Dermis blood vessel endothelial cell (primary cell): Measurements from ENCODE around the gene ZFHX3. TPM values are rescaled to one million over a fixed set of nuclear protein-coding genes. Genes with fewer than 3 reads are reported as not detected.
A peak's percentile ranks its signal among the peaks of the same experiment; 100 is the strongest.

Experiments used
- DNase-seq: peaks from one replicate; pipeline ENCODE4 v3.0.0; 2010
- total RNA-seq: library from RNA; depleted of rRNA; stranded (reverse); fragments of >200 nt; gene quantifications from 2 replicates; pipeline ENCODE4 v1.2.3, GENCODE V29; 2014

The ZFHX3 gene
- total RNA-seq, 1 donor from 2014 or later, result 5.6 TPM

- no peak for DNase-seq
These were observed 122.8 kb downstream of the ZFHX3 start for GRCh38 chr16:72924927-72925630.

DNA sequence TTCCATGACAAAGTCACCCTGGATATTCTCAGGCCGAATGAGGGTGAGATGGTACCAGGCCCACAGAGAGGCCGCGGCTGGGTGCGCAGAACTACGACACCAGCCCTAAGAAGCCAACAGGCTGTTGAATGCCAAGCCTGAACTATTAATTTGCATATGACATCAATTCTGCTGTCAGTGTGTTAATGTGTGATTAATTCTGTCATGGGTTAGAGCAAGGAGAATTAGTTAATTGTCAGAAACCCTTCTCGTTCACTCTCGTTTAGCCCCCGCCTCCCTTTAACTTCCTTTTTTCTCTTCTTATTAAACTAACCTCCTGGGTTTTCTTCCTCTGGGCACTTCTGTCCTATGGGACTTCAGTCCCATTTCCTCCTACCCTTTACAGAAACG lies 123.4 kb downstream of the ZFHX3 start:
- DNase-seq, result no peak

DNA sequence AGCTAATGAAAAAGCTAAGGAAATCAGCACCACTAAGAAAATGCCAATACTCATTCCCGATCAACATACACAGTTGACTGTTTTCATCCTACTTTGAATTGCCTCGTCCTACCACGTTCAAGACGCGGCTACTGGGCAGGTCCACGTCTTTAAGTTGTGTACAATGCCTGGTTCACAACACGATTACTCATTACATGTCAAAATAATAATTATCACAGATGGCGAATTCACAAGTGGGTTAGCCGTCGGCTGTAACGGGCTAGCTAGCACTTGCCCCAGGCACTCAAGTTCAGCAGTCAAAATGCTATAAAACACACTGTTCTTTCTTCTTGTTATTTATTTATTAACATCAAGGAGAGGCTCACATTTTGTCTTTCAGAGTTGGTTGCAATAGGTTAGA lies 124.2 kb downstream of the ZFHX3 start:
- DNase-seq, result no peak

DNA sequence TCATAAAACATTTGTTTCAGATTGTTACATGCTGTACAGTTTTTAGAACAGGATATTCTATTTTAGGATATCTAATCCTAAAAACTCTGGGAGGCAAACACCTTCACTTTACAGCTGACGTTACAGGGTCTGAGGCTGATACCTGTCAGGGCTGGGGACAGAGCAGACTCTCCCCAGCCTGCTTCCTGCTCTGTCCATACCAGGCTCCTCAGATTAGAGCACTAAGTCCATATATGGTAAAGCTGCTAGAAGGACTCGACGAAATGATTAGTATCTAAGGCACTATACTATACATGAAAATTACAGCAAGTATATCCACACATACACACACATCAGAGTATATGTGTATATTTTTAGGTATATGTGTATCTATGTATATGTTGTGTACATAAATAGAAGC lies 125.2 kb downstream of the ZFHX3 start:
- DNase-seq, result no peak

- DNase-seq, result no peak
These were observed 126.3 kb downstream of the ZFHX3 start for GRCh38 chr16:72921620-72922019.

- DNase-seq, result no peak
These were observed 126.8 kb downstream of the ZFHX3 start for GRCh38 chr16:72921106-72921505.

- no peak for DNase-seq
These were observed 130.9 kb downstream of the ZFHX3 start for GRCh38 chr16:72917051-72917450.

DNA sequence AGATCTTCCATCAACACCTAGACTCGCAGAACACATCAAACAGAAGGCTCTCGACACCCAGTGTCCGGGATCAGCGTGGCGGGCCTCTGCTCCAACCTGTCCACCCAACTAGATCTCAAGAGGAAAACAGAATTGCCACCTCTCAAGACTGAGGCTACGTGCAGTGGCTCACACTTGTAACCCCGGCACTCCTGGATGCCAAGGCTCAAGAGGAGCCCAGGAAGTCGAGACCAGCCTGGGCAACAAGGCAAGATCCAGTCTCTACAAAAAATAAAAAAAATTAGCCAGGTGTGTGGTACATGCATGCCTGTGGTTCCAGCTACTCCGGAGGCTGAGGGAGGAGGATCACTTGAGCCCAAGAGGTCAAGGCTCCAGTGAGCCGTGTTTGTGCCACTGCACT lies 132.6 kb downstream of the ZFHX3 start:
- no peak for DNase-seq

DNA sequence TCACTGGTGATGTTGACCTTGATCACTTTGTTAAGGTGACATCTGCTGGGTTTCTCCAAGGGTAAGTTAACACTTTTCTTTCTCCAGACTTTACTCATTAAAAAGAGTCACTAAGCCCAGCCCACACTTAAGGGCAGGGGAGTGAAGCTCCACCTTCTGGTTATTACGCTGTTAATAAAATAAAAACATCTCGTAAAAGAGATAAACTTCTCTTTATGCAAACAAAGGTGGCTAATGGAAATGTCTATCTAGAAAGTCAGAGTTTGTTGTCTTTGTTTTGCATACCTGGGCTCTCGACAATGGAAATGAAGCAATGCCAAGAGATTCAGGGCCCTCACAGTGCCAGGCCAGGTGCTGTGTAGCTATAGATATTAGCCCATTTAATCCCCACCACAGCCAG lies 134.4 kb downstream of the ZFHX3 start:
- no peak for DNase-seq

GRCh38 chr16:72911971-72912370 lies 136.0 kb downstream of the ZFHX3 start:
- no peak for DNase-seq

- no peak for DNase-seq
These were observed 137.1 kb downstream of the ZFHX3 start for GRCh38 chr16:72910875-72911274.

DNA sequence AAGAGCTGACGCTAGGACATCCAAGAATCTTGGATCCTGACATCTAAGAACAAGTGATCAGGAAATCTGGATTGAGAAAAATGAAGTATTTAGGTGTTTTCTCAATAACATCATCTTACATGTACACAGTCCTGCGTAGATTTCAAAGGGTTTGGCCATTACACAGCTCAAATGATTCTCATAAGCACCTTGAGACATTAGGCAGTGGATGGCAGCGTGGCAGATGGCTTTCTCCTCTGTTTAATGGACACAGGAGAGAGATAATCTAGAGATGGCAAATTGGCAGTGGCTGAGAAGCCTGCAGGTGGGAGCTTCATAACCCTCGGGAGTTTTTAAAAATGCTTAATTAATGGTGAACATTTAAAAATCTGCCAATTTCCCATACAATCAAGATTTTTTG lies 137.5 kb downstream of the ZFHX3 start:
- DNase-seq, result no peak

GRCh38 chr16:72909196-72909595 lies 138.7 kb downstream of the ZFHX3 start:
- DNase-seq, result no peak

DNA sequence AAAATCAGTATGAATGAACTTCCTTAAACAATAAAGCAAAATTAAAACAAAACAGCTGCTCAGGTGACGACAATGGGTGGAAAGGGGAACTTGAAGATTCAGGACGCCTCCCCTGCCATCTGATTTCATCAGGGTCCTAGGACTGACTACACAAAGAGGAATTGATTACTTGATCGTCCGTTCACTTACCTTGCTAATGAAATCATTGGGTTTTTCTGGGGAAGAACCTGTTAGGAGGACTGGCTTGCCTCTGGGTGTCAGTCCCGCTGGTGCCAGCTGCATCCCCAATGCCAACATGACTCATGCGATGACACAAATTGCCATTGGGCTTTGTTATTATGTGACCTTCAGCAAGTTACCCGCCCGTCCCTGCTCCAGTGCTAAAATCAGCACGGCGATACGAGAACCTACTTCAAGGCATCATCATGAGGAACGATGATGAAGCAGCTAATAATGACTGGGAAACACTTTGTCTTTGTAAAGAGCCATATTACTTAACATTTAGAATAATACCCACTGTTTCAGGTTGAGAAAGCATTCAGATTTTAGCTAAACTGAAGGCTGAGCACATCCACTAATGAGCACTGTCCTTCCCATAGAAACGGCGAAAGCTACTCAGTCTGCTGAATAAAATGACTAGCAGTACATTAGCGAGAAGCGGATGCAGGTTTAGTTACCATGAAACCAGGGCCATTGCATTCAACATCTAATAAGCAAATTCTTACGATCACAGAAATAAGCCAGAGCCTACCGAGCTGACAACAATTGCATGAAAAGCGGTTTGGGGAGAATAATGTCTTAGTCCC lies 139.4 kb downstream of the ZFHX3 start:
- no peak for DNase-seq

DNA sequence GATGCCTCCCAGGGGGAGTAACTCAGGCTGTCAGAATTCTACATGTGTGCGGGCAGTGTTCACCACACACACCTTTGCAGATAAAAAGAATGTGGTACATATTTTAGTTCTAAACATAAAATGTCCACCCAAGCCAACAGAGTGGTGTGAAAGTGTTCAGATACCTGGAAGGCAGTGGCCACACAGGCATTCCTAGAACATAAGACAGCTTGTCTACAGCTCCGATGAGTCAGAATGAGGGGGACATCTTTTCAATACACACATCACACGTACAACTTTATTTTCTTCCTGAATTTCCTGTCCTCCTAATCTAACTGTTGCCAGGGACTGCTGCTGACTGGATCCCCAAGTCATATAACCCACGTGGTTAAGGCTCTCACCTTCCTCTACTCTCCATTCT lies 142.3 kb downstream of the ZFHX3 start:
- DNase-seq, result peak; percentile 27

- no peak for DNase-seq
These were observed 144.8 kb downstream of the ZFHX3 start for GRCh38 chr16:72903176-72903575.

GRCh38 chr16:72902206-72902605 lies 145.7 kb downstream of the ZFHX3 start:
- DNase-seq, result no peak

GRCh38 chr16:72901000-72901627 lies 146.8 kb downstream of the ZFHX3 start:
- DNase-seq, result no peak

DNA sequence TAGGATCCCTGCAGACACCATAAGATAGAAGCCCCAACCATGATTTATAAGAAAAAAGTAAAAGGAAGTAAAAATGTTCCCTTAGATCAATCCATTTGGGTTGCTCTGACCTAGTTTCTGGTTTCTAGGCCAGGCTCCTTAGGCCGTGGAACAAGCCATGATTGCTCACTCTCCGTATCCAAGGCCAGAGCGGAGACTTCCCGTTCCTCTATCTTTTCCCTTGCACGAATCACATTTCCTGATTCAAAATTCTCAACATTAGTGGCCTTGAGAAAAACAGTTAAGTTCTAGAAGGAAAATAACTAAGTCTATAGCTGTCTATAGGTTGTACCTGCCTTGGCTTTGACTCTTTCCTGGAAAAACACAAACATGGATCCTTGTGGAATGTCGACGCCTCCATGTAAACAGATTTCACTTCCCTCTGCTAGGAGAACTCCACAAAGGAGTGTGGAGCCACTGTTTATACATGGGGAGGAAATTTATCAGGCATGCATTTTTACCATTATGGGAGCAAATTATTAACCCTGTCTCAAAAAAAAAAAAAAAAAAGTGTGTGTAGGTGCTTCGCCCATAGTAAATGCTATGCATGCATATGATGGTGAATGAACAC lies 149.6 kb downstream of the ZFHX3 start:
- DNase-seq, result peak; percentile 59

DNA sequence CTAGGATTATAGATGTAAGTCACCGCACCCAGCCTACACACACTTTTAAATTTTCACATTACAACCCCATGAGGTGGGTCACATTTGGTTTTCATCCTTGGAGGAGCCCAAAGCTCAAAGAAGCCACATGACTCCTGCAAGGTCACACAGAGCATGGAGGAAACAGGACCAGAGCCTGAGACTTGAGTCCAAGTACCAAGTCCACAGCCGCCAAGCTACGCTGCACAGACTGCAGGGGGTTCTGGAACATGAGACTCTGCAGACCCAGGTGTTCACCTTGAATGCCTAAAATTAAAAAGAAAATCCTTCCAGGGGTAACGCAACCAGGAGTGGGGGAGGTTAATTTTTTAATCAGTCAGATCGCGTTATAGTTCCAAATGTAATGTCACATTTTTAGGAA lies 150.2 kb downstream of the ZFHX3 start:
- DNase-seq, result no peak

DNA sequence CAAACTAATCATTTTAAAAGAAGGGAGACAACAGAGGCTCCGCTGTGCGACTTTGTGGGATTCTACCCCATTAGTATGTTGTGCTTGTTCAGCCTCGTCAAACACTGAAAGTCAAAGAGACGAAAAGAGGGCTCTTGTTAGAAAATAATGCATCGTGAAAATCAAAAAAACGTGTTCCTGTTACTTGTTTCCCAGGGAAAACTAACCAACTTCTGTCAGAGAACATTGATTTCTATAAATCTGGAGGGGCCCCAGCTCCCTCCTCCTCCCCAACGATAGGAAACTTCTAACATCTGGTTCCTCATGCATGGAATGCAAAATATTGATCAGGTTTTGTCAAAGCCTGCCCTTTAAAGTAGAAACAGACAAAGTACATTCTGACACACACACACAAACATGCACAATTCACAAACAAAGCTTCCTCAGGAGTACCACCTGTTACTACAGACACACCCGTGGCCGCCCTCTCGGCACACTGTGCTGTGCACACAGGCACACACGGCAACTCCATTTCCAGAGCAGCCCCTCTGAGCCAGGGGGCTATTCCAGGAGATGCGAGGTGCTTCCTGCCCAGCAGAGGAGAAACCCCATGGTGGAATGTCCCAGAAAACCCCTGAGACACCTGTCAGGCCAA lies 151.3 kb downstream of the ZFHX3 start:
- DNase-seq, result no peak

DNA sequence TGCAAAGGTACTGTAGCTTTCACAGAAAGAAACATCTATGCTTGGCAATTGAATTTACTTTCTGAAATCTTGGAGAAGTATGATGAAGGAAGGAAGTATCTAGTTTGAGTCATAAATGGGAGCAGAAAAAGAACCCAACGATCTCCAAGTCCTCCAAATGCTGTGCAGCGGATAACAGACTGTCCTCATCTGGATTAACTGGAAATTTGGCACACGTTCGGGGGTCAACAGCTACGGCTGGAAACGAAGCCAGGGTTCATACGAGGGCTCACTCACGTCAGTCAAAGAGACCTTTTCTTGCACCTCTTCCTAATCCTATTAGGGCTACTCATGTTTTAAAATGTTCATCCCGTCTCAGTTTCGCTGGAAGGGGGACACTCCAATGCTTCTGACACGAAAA lies 152.0 kb downstream of the ZFHX3 start:
- peak; percentile 44 for DNase-seq
